HK-2 (cell line): ENCODE data around the gene GNG7.
"Not testable (repeated sequence)": the region's sequence is repeated elsewhere in the genome, so short reads cannot be mapped to it uniquely, and the experiment has no call there.

Experiments
- DNase-seq: peaks from one replicate; pipeline ENCODE4 v3.0.0-alpha.2; 2018; ENCODE audit not compliant: unreplicated experiment

GNG7 gene

GRCh38 chr19:2575734-2576481 lies 126.6 kb downstream of the GNG7 start:
- no peak for DNase-seq

- no peak for DNase-seq
Measured at GRCh38 chr19:2574971-2575630, 127.4 kb downstream of the GNG7 start.

- no peak for DNase-seq
Measured at GRCh38 chr19:2574478-2574931, 128.0 kb downstream of the GNG7 start.

GRCh38 chr19:2573916-2574315 lies 128.6 kb downstream of the GNG7 start:
- DNase-seq: no peak

GRCh38 chr19:2572152-2572551 lies 130.3 kb downstream of the GNG7 start:
- not testable (repeated sequence) for DNase-seq

- DNase-seq: no peak
Measured at GRCh38 chr19:2569596-2570465, 132.7 kb downstream of the GNG7 start.

GRCh38 chr19:2567996-2568395 lies 134.5 kb downstream of the GNG7 start:
- no peak for DNase-seq

GRCh38 chr19:2567580-2567979 lies 134.9 kb downstream of the GNG7 start:
- DNase-seq: no peak

GRCh38 chr19:2563546-2563945 lies 138.9 kb downstream of the GNG7 start:
- DNase-seq: not testable (repeated sequence)

GRCh38 chr19:2561895-2562294 lies 140.6 kb downstream of the GNG7 start:
- DNase-seq: no peak

GRCh38 chr19:2561221-2561620 lies 141.3 kb downstream of the GNG7 start:
- DNase-seq: no peak

- no peak for DNase-seq
Measured at GRCh38 chr19:2560369-2560768, 142.1 kb downstream of the GNG7 start.

GRCh38 chr19:2558543-2558942 lies 144.0 kb downstream of the GNG7 start:
- no peak for DNase-seq

- DNase-seq: not testable (repeated sequence)
Measured at GRCh38 chr19:2558131-2558530, 144.4 kb downstream of the GNG7 start.

- no peak for DNase-seq
Measured at GRCh38 chr19:2557093-2557440, 145.4 kb downstream of the GNG7 start.

- no peak for DNase-seq
Measured at GRCh38 chr19:2556221-2557092, 146.0 kb downstream of the GNG7 start.

GRCh38 chr19:2555422-2556220 lies 146.9 kb downstream of the GNG7 start:
- DNase-seq: no peak

GRCh38 chr19:2554856-2555255 lies 147.6 kb downstream of the GNG7 start:
- DNase-seq: no peak

GRCh38 chr19:2553510-2553909 lies 149.0 kb downstream of the GNG7 start:
- DNase-seq: no peak

GRCh38 chr19:2552859-2553258 lies 149.6 kb downstream of the GNG7 start:
- no peak for DNase-seq

- DNase-seq: no peak
Measured at GRCh38 chr19:2551864-2552185, 150.7 kb downstream of the GNG7 start.
